HCT116 (cell line): ENCODE results near the gene TFB1M. TPM values are rescaled to one million over a fixed set of nuclear protein-coding genes. Genes with fewer than 3 reads are reported as not detected.

Source experiments
- ATAC-seq: fragments of 200-7000 bp; cut with Tn5 transposase; 2 replicates; pipeline ENCODE4 v1.9.1; 2020; ENCODE audit warnings: mild to moderate bottlenecking, moderate library complexity
- BruUV-seq: library from RNA; stranded (reverse); fragments of 400-500 nt; replicated peaks from 2 replicates; lab custom pipeline; 2021; lab: Mats Ljungman, UMichigan
- CTCF ChIA-PET: fragments of 300-600 bp; sonication (Branson Sonifier 250); formaldehyde crosslinking; loops from one replicate; lab custom pipeline; 2021; ENCODE audit warnings: antibody characterized with exemption; lab: Charles Lee
- POLR2A ChIA-PET: fragments of 300-600, 350-600 bp; sonication (Branson Sonifier 250); formaldehyde crosslinking; loops from one replicate; lab custom pipeline; 2021; ENCODE audit warnings: antibody characterized with exemption; lab: Charles Lee
- RAD21 ChIA-PET, 2 experiments: fragments of 300-600 bp; sonication (Branson Sonifier 250); formaldehyde crosslinking; loops; one replicate each; lab custom pipeline; 2023; ENCODE audit warnings: low total read pairs in 2 of 2; ENCODE audit not compliant: uncharacterized antibody in 2 of 2, unreplicated experiment in 2 of 2, low non-redundant PET in 1 of 2; lab: Charles Lee
- DNase-seq: peaks from one replicate; pipeline ENCODE4 v3.0.0-alpha.2; 2010; ENCODE audit warnings: low read depth, low spot score
- H2AFZ ChIP-seq: fragments of 200-600 bp; shearing (Covaris generic), sonication (generic); 2 replicates; pipeline ENCODE4 v1.6.1; 2017; ENCODE audit warnings: low read depth, mixed run types, mixed read lengths, antibody characterized with exemption, low read length; ENCODE audit not compliant: poor library complexity, severe bottlenecking
- H3K27ac ChIP-seq: 2 replicates; pipeline ENCODE4 v1.5.1; 2012; ENCODE audit warnings: low read depth, low read length
- H3K27me3 ChIP-seq: fragments of 200-600 bp; sonication (generic); 2 replicates; pipeline ENCODE4 v1.6.1; 2016; ENCODE audit warnings: mixed run types, low read length, mixed read lengths; ENCODE audit not compliant: insufficient read depth
- H3K36me3 ChIP-seq, 2 experiments: fragments of 200-500 bp in 1 of 2; fragments of 200-600 bp in 1 of 2; sonication (Bioruptor generic) in 1 of 2; sonication (generic) in 1 of 2; 2 replicates each; pipeline versions ENCODE4 v1.5.1 to v1.6.1; 2014 to 2016; ENCODE audit warnings: low read length in 2 of 2, inconsistent platforms in 1 of 2, mixed read lengths in 1 of 2, mixed run types in 1 of 2; ENCODE audit not compliant: insufficient read depth in 2 of 2, control insufficient read depth in 1 of 2
- H3K4me1 ChIP-seq, 2 experiments: fragments of 200-600 bp in 1 of 2; sonication (generic) in 1 of 2; 2 replicates each; pipeline versions ENCODE4 v1.5.1 to v1.6.1; 2012 to 2017; ENCODE audit warnings: low read length in 2 of 2, inconsistent platforms in 1 of 2, mild to moderate bottlenecking in 1 of 2, mixed read lengths in 1 of 2, mixed run types in 1 of 2, moderate library complexity in 1 of 2; ENCODE audit not compliant: insufficient read depth in 2 of 2, control insufficient read depth in 1 of 2
- H3K4me2 ChIP-seq: fragments of 200-600 bp; sonication (generic); 2 replicates; pipeline ENCODE4 v1.6.1; 2017; ENCODE audit warnings: mixed run types, low read length, mixed read lengths
- H3K4me3 ChIP-seq, 2 experiments: fragments of 200-600 bp in 1 of 2; sonication (generic) in 1 of 2; replicated peaks in 1 of 2; 2 replicates each; pipeline ENCODE4 v1.5.1; 2011 to 2016; ENCODE audit warnings: low read length in 2 of 2, control low read depth in 1 of 2, low read depth in 1 of 2, mild to moderate bottlenecking in 1 of 2, mixed read lengths in 1 of 2, mixed run types in 1 of 2
- H3K79me2 ChIP-seq: fragments of 200-600 bp; sonication (generic); 2 replicates; pipeline ENCODE4 v1.6.1; 2017; ENCODE audit warnings: mild to moderate bottlenecking, mixed run types, low read length, moderate library complexity, mixed read lengths; ENCODE audit not compliant: insufficient read depth
- H3K9ac ChIP-seq: fragments of 200-600 bp; sonication (generic); 2 replicates; pipeline ENCODE4 v1.6.1; 2016; ENCODE audit warnings: low read length, mixed read lengths
- H3K9me2 ChIP-seq: fragments of 200-600 bp; sonication (generic), shearing (Covaris generic); 2 replicates; pipeline ENCODE4 v1.6.1; 2017; ENCODE audit warnings: mixed run types, mild to moderate bottlenecking, moderate library complexity; ENCODE audit not compliant: insufficient read depth
- H3K9me3 ChIP-seq, 2 experiments: fragments of 200-500 bp in 1 of 2; fragments of 200-600 bp in 1 of 2; sonication (Bioruptor generic) in 1 of 2; sonication (generic) in 1 of 2; 2 replicates each; pipeline ENCODE4 v1.6.1; 2014 to 2017; ENCODE audit warnings: low read length in 2 of 2, mixed read lengths in 2 of 2, inconsistent platforms in 1 of 2, low read depth in 1 of 2, mild to moderate bottlenecking in 1 of 2, mixed run types in 1 of 2, moderate library complexity in 1 of 2; ENCODE audit not compliant: control insufficient read depth in 1 of 2, insufficient read depth in 1 of 2
- H4K20me1 ChIP-seq: fragments of 200-600 bp; sonication (generic), shearing (Covaris generic); 2 replicates; pipeline ENCODE4 v1.6.1; 2017; ENCODE audit warnings: mixed run types, mild to moderate bottlenecking, moderate library complexity; ENCODE audit not compliant: insufficient read depth
- ATF3 ChIP-seq: IDR thresholded peaks from 2 replicates; pipeline ENCODE4 v1.6.1; 2012
- CBX3 ChIP-seq: IDR thresholded peaks from 2 replicates; pipeline ENCODE4 v1.6.1; 2012; ENCODE audit warnings: low read depth
- CEBPB ChIP-seq: IDR thresholded peaks from 2 replicates; pipeline ENCODE4 v1.6.1; 2012; ENCODE audit warnings: low read depth
- CTCF ChIP-seq, 3 experiments: fragments of 200-600 bp in 1 of 3; sonication (generic) in 1 of 3; IDR thresholded peaks in 2 of 3; conservative IDR thresholded peaks in 1 of 3; 2 replicates each; pipeline ENCODE4 v1.5.1; 2012 to 2017; ENCODE audit warnings: low read depth in 2 of 3, low read length in 2 of 3, antibody characterized with exemption in 1 of 3, borderline replicate concordance in 1 of 3, control low read depth in 1 of 3, mild to moderate bottlenecking in 1 of 3, mixed read lengths in 1 of 3, mixed run types in 1 of 3, moderate library complexity in 1 of 3; ENCODE audit not compliant: insufficient read depth in 1 of 3
- EGR1 ChIP-seq: IDR thresholded peaks from 2 replicates; pipeline ENCODE4 v1.6.1; 2012; ENCODE audit warnings: low read depth
- ELF1 ChIP-seq: IDR thresholded peaks from 2 replicates; pipeline ENCODE4 v1.6.1; 2012; ENCODE audit warnings: low read depth, borderline replicate concordance
- JUND ChIP-seq: IDR thresholded peaks from 2 replicates; pipeline ENCODE4 v1.6.1; 2012
- MAX ChIP-seq: IDR thresholded peaks from 2 replicates; pipeline ENCODE4 v1.6.1; 2012
- RAD21 ChIP-seq: IDR thresholded peaks from 2 replicates; pipeline ENCODE4 v1.6.1; 2012; ENCODE audit warnings: low read depth, mild to moderate bottlenecking
- SIN3A ChIP-seq: IDR thresholded peaks from 2 replicates; pipeline ENCODE4 v1.6.1; 2012; ENCODE audit warnings: low read depth
- SP1 ChIP-seq: IDR thresholded peaks from 2 replicates; pipeline ENCODE4 v1.6.1; 2012; ENCODE audit warnings: low read depth
- SRF ChIP-seq: IDR thresholded peaks from 2 replicates; pipeline ENCODE4 v1.6.1; 2012; ENCODE audit warnings: low read depth
- ZBTB33 ChIP-seq: IDR thresholded peaks from 2 replicates; pipeline ENCODE4 v1.6.1; 2011; ENCODE audit warnings: mild to moderate bottlenecking, low read length, moderate library complexity; ENCODE audit not compliant: insufficient replicate concordance; ENCODE audit errors: extremely low read depth
- ZFX ChIP-seq: fragments of 450-650 bp; IDR thresholded peaks from 2 replicates; pipeline ENCODE4 v1.6.1; 2017
- ZNF274 ChIP-seq: fragments of 200-500 bp; sonication (Bioruptor generic); IDR thresholded peaks from 2 replicates; pipeline ENCODE4 v1.6.1; 2014; ENCODE audit warnings: mild to moderate bottlenecking, low read depth, low read length, inconsistent platforms
- intact Hi-C: fragments of 100-400 bp; cut with micrococcal nuclease; formaldehyde crosslinking; loops from 2 replicates; pipeline ENCODE4 v1.10.0; 2022
- total RNA-seq: library from RNA; stranded (reverse); gene quantifications from one replicate; pipeline ENCODE4 v1.2.1, GENCODE V29; 2021; ENCODE audit not compliant: unreplicated experiment

The TFB1M gene
- total RNA-seq, 1 experiment from 2014 or later: 43.8 TPM

GRCh38 chr6:155213611-155214372, 100.5 kb downstream of the TFB1M start:
- H3K4me2 ChIP-seq: no peak overlapping the region
- no TSS peak for BruUV-seq
- TF ChIP-seq CTCF (IDR thresholded peaks at IDR 0.05 in 2 of 3, conservative IDR thresholded peaks at IDR 0.05 in 1 of 3; ENCODE audit: borderline replicate concordance in 1 of 3, insufficient read depth in 1 of 3, low read depth in 2 of 3, low read length in 2 of 3) (no peak), RAD21 (no peak), ATF3 (no peak), JUND (no peak), SIN3A (no peak), CBX3 (no peak), CEBPB (no peak), SP1 (no peak), ZBTB33 (no peak), MAX (no peak), ZFX (no peak), SRF (no peak), EGR1 (no peak), ZNF274 (no peak), ELF1 (no peak)
- TF ChIP-seq, all 23 proteins: peak for 0
- no peak overlapping the region for H3K9ac ChIP-seq
- RAD21 ChIA-PET: no interaction called here
- CTCF ChIA-PET: no interaction called here
- POLR2A ChIA-PET: no interaction called here
- H3K9me3 ChIP-seq: no peaks in the 10 kb centered on the region
- H4K20me1 ChIP-seq: no peaks in the 10 kb centered on the region
- no peaks in the 10 kb centered on the region for H3K79me2 ChIP-seq
- ATAC-seq (no peak), DNase-seq (no peak)
- peaks cover 0 to 7% of the 10 kb centered on the region in 2 experiments; a peak in 2 of 4 replicates for H3K4me1 ChIP-seq
- no peak overlapping the region for H2AFZ ChIP-seq
- no peaks in the 10 kb centered on the region for H3K36me3 ChIP-seq
- no peak overlapping the region for H3K4me3 ChIP-seq
- no peaks in the 10 kb centered on the region for H3K27me3 ChIP-seq
- H3K9me2 ChIP-seq: no peaks in the 10 kb centered on the region
- intact Hi-C loops: no loop called here
- no peak overlapping the region for H3K27ac ChIP-seq
